NCI-H510A treated with DMSO at 0.1 percent for 48 hours (cell line): ENCODE results near the gene WNT6.
A peak's percentile ranks its signal among the peaks of the same experiment; 100 is the strongest.

Experiments used
- DNase-seq: peaks from one replicate; lab custom pipeline; 2025; lab: John Stamatoyannopoulos, UW

WNT6 gene

DNA sequence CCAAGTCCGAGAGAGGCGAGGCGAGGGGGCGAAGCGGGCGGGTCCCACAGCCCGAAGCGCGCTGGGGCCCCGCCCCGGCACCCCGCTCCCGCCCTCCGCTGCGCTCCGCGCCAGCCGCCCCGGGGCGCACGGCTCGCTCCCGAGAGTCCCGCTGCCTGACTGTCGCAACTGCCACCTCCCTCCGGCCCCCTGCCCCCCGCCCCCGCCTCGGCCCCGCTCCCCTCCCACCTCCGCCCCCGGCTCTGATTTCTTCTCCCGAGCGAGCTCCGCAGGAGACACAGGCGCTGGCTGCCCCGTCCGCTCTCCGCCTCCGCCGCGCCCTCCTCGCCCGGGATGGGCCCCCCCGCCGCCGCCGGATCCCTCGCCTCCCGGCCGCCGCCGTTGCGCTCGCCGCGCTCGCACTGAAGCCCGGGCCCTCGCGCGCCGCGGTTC, at the start of gene WNT6:
Gene WNT6, plus strand, starts transcription at position 250 of the 432 bp plus-strand sequence. CDS start 233 bp downstream, outside the sequence.
- no peak for DNase-seq

DNA sequence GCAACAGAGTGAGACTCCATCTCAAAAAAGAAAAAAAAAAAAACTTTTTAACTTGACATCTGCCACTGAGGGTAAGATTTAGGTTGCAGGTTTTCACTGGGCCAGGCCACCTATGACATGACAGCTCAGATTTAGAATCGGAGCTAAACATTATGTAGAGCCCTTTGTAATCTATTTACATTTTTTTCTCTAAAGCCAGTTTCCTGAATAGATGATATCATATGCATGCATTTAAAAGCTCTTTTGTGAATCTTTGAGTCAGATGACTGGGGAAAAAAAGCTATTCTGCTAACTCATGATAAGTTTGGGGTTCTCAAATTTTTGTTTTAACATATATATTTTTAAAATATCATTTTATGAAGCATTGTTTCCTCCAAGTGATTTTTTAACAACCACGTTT, 49.3 kb upstream of the WNT6 start:
- DNase-seq: no peak

DNA sequence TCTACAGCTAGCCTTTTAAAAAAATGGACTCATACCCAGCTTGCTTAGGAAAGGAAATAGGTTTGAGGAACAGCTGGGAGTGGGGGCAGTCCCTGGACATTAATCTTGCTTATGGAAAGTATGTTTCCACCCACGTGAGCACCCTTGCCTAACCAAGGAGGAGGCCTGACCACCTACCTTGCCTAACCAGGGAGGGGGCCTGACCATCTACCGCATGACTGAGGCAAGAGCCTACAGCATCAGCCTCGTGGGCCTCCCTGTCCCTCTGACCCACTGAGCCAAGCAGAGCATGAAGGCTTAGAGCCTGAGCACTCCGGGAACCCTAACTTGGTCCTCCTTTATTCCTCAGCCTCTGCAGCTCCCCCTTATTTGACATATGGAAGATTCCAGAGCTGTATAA, 48.2 kb upstream of the WNT6 start:
- DNase-seq: no peak

DNA sequence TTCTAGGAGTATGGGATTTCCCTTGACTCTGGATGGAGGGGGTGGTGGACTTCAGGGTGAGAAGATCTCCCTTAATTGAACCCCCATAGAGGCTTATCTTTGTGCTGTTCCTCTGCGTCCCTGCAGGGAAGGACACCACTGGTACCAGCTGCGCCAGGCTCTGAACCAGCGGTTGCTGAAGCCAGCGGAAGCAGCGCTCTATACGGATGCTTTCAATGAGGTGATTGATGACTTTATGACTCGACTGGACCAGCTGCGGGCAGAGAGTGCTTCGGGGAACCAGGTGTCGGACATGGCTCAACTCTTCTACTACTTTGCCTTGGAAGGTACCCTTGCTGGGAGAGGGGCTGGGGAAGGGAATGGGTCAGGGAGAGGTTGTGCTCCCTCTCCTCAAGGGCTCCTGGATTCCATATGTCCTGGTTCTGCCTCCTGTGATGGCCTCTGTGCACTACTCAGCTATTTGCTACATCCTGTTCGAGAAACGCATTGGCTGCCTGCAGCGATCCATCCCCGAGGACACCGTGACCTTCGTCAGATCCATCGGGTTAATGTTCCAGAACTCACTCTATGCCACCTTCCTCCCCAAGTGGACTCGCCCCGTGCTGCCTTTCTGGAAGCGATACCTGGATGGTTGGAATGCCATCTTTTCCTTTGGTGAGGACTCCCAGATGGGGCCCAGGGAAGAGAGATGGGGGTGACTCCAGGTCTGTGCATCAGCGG, 47.3 kb upstream of the WNT6 start:
- no peak for DNase-seq

DNA sequence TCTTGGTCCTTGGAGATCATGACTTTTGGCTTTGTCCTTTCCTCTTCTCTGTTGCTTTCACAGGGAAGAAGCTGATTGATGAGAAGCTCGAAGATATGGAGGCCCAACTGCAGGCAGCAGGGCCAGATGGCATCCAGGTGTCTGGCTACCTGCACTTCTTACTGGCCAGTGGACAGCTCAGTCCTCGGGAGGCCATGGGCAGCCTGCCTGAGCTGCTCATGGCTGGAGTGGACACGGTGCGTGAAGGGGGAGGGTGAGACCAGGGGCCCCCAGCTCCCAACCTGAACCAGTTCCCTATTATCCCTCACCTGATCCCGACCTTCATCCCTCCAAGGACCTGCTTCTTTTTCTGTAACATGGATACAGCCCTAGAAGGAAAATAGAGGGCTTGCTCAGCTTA, 46.7 kb upstream of the WNT6 start:
- no peak for DNase-seq

DNA sequence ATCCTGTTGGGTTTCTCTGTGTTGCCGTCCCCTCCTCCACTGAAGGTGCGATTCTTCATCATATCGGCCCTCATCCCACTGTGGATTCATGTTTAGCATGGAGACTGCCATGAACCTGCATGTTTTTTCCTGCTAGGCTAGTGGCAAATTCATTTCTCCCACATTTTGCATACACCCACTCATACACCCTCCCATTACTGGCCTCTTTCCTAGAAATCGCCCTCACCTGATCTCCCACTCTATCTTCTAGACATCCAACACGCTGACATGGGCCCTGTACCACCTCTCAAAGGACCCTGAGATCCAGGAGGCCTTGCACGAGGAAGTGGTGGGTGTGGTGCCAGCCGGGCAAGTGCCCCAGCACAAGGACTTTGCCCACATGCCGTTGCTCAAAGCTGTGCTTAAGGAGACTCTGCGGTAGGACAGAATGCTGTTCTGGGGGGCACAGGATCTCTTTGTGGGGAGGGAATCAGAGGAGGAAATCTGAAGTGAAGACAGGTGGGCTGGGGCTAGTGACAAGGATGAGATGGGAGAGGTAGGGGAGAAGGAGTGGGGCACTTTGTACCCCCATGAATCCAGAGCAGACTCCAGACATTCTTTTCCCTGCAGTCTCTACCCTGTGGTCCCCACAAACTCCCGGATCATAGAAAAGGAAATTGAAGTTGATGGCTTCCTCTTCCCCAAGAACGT, 45.7 kb upstream of the WNT6 start:
- no peak for DNase-seq

DNA sequence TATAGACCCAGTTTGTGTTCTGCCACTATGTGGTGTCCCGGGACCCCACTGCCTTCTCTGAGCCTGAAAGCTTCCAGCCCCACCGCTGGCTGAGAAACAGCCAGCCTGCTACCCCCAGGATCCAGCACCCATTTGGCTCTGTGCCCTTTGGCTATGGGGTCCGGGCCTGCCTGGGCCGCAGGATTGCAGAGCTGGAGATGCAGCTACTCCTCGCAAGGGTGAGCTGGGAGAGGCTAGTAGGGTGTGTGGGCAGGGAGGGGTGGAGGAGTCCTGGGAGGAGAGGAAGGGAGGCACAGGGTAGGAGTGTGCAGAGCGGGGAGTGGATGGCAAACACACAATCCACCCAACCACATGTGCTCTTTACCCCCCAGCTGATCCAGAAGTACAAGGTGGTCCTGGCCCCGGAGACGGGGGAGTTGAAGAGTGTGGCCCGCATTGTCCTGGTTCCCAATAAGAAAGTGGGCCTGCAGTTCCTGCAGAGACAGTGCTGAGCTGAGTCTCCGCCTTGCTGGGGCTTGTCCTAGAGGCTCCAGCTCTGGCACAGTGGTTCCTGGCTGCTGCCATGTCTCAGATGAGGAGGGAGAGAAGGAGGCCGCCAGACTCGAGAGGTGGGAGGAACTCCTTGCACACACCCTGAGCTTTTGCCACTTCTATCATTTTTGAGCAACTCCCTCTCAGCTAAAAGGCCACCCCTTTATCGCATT, 44.9 kb upstream of the WNT6 start:
- no peak for DNase-seq

DNA sequence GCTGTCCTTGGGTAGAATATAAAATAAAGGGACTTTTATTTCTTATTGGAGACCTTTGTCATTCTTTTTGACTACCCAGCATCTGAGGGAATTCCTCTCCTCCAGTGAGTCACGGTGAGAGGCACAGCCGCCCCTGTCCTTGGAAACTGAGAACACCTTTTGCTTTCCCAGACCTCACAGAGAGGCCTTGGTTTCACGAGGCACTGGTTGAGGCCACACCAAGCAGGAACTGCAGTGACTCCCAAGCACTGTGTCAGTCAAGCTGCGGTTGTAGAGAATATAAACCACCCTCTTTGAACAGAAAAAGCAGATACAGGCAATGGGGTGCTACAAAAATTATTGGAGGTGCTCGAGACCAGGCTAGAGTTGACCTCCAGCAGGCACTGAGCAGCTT, 44.4 kb upstream of the WNT6 start:
- no peak for DNase-seq

DNA sequence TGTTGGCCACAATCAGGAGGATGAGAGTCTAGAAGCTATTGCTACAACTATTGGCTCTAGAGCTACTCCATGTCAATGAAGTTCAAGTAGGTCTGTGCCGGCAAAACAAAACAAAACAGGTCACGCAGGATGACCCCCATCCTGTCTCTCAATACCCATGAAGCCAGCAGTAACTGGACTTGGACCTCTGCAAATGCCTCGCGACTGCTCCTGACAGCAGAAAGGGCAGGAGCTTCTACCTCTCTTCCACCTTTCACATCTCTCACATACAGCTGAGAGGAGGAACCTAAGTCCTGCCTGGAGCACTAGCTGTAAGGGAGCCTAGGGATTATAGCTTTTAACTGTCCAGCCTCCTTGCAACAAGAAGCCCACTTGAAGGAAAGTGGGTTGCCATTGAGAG, 44.0 kb upstream of the WNT6 start:
- no peak for DNase-seq

DNA sequence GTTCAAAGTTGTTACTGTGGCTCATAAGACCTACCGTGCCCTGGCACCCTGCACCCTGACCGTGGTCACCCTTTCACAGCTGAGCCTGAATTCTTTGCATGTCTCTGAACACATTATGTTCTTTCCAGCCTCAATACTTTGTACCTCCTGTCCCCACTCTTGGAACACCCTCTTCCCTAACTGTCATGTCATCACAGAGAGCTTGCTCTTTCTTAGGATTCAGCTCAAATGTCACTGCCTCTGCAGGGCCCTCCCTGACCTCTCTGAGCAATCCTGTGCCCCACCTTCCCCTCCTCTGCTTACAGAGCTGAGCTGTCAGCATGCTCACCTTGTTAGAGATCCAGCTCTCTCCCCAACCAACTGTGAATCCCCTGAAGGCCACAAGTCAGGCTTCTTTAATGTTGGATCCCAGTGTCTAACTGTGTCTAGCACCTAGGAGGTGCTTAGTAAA, 43.0 kb upstream of the WNT6 start:
- no peak for DNase-seq

DNA sequence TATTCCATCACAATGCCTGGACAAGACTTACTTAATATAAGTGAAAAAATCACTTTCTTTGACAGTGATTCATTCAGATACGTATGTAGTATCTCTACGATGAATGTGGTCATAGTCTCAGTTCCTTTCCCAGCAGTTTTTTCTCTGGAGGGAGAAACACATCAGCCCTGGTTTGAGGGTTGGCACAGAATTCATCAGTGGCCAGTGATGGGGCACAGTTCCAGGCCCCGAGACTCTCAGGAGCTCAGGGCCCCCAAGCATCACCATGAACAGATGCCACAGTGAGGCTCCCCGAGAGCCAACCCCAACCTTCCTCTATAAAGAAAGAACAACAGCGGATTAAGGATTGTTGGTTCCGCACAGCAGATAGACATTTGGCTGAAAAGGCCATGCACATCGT, 40.5 kb upstream of the WNT6 start:
- DNase-seq: no peak

DNA sequence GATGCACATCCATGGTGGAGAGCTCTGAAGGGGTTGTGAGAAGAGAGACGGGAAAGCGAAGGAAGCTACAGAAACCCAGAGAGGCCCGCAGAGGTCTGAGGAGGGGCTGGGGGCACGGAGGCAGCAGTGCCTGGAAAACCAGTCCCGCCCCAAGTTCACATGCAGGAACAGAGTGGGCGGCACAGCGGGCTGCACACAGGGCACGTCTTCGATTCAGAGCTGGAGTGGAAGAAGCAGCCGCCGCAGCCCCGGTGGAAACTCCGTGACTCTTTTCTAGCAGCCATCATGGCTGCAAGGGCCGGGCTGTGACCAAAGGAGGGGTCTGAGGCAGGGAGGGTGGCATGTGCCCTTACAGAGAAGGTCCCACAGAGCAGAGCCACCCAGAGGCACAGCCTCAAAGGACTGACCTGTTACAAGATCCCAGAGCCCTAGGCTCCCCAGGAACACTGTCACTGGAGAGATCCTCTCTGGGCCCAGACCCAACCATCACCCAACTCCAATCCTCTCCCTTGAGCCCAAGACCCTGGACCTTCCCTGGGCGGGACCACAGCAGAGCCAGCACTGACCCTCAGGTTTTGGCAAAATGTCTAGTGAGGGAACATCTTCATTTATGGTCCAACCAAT, 38.7 kb upstream of the WNT6 start:
- no peak for DNase-seq

DNA sequence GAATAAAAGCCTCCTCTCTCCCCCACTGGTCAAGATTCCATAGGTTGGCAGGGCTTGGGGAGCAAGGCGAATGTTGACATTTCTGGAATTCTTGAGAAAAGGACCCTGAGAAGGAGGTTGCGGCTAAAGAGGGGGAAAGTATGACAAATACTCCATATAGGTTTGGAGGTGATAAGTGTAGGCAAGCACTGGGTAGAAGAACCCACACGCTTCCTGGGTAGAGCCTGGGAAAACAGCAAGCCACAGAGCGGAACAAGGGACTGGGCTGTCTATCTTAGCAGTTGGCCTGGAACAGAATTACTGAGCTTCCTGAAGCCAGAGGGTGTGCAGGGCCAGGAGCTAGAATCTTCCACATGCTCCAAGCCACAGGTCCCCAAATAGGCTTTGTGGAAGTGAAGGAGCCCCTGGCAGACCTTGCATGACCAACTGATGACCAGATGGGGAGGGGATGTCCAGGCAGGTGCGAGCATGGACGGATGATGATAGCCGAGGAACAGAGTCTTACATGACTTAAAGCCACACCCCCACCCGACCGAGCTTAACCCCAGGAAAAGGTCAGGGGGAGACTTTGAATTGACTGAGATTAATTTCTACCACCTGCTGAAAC, 37.9 kb upstream of the WNT6 start:
- DNase-seq: no peak

DNA sequence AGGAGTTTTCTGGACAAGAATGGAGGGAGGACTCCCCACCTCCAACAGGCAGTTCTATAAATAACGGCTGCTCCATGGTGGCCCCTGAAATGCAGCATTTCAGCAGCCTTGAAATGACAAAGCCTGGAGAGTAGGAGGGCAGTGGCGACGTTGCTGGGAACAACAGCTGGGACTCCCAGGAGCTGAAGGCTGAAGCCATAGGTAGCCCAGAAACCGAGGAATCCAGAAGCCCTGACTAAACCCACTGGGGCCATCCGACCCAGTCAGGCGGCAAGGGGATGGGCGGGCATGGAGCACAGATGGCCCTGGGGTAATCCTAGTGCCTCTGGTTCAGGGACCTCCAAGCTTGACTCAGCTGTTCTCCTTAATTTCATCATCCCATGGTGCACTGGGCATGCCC, 37.0 kb upstream of the WNT6 start:
- DNase-seq: no peak

DNA sequence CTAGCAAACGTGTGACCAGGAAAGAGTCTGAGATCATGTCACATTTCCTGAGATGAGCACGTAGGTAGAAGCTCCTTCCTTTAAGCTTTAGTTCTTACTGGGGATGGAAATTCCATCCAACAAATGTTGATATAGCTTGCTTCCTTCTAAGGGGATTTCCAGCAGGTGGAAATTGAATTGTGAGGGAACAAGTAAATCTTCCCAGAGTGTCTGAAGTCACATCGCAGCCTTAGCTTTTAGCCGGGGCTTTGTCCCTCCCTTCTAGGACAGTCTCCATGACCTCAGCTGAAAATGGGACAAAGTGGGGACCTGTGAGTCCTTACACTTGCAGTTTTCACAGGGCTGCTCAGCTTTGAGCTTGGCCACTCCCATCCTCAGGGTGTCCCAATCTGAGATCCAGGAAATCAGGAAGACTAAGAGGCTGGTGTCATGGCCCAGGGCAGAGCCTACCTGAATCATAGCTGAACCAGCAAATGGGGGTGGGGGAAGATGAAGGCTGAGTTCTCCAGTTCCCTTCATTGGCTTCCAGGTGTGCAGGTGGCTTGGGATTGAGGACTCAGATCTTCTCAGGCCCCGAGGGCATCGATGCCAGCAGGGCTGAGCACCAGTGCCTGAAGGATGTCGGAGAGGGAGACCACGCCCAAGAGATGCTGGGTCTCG, 36.3 kb upstream of the WNT6 start:
- no peak for DNase-seq

DNA sequence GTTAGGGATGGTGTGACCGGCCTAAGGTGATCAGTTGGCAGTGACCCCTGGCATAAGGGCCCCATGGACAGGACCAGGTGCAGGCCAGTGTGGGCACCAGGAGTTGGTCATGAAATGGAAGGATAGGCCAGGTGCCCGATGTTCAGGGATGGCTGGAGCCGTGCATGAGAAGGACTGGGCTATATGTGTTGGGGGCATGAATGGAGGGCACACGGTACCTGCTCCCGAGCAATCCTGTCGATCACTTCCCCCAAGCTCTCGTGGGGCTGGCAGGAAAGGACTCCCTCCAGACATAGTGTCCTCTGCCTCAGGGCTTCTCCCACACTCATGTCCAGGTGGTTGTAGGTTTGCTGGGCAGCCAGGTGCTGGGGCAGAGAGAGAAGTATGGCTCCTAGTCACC, 35.6 kb upstream of the WNT6 start:
- DNase-seq: no peak

DNA sequence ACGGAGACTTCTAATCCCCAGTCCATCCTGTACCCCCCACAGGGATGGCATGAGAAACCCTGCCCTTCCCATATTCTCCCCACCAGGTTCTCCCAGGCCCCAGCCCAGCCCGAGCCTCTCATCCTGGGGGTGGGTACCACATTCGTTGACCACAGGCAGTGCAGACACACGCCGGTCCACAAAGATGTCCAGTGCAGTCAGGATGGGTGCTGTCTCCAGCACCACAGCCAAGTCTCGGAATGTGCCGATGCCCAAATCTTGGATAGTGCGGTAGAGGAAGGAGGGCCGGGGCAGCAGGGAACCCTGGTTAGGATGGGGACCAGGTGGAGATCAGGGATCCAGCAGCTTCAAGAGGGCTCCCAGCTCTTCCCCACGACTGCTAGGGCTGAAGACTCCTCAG, 32.8 kb upstream of the WNT6 start:
- no peak for DNase-seq

DNA sequence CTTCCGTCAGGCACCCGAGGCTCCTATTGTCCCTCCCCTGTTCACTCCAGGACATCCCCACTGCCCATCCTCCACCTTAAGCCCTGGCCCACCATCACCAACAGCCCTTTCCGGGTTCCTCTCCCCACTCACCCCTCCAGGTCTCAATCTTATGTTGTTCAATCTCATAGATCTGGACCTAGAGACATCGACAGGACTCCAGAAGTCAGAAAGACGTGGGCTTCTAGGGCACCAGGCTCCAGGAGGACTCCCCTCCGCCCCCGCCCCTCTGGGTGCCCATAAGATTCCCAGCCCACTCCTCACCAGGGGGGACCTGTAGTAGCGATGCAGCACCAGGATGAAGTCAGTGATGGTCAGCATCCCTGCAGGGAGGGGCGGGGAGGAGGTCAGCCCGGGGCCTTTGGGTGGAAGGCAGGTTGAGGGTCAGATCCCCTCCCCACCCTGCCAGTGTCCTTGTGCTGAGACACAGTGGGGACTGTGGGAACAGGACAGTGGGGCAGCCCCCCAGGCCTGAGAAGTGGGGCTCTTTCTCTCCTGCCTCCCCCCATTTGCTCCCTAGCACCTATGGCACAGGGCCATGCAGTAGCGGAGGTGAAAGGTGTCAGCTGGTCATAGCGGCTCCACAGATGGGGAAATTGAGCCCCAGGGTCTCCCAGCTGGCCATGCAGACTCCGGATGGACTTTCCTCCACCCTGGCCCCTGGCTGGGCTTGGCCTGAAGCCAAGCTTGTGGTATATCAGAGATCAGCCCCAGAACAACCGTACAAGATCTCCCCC, 31.7 kb upstream of the WNT6 start:
- no peak for DNase-seq

DNA sequence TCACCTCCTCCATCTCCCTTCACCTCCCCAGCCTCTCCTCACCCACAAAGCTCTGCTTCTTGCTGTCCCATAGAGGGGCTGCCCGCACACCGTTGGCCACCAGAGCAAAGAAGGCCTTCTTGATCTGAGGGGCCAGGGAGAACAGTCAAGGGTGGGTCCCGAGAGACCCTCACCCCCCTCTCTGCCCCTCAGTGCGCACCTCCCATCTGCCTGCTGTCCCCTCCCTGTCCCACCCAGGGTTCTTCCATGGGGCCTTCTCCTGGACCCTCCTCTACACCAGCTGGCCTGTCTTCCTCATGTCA, 31.2 kb upstream of the WNT6 start:
- no peak for DNase-seq

DNA sequence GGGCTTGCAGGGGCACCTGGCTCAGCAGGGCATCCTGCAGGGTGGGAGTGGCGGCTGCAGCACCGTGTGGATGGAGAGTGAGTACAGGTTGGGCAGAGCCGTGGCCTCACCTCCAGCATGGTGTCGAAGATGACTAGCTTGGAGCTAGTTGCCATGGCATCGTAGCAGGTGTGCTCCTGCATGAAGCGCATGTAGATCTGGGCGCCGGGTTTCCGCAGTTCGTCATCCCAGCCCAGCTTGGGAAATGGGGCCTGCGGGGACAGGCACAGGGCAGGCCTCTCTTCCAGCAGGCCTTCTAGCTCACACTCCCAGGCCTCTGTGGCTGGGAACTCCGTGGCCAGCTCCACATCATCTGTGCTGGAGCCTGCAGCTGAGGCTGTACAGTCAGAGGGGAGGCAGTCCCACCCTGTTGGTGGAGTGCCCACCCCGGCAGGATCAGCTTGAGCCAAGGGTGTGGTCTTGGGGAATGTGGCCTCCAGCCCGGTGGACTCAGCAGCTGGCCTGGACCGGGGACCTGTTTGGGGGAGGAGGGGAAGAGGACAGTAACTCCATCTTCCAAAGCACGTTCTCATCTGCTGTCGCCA, 29.6 kb upstream of the WNT6 start:
- DNase-seq: peak; percentile 48
